Adipose tissue (tissue), 3 donors: Measurements from ENCODE around the gene TRIM26. TPM values are rescaled to one million over a fixed set of nuclear protein-coding genes. Genes with fewer than 3 reads are reported as not detected.
"Not testable (repeated sequence)": the region's sequence is repeated elsewhere in the genome, so short reads cannot be mapped to it uniquely, and the experiment has no call there.

ENCODE experiments used
- H3K27ac ChIP-seq: one replicate; pipeline ENCODE4 v1.5.1; 2013; ENCODE audit warnings: low read depth, low read length
- WGBS, 3 donors: extraction: QIAGEN DNeasy Blood & Tissue Kit; methylation state at CpG; one replicate each; pipeline ENCODE4 v1.1.7; 2013; 5-methylcytosine and 5-hydroxymethylcytosine counted together
- polyA plus RNA-seq, 3 donors: library from polyadenylated mRNA; stranded (reverse); fragments of 200-250 nt; gene quantifications; one replicate each; pipeline ENCODE4 v1.2.3, GENCODE V29; 2013
- donor health status: healthy with polysubstance abuse.
- donor health status: Bipolar disorder and iron deficiency.
- donor health status: healthy.

TRIM26 gene
- polyA plus RNA-seq, 3 donors: 12.9 to 30.8 (median 22.6) TPM

- 90 to 93% (median 92%) methylated on average over 20 of the region's 20 CpGs for WGBS, 3 donors
- no peak overlapping the region for H3K27ac ChIP-seq
Measured at GRCh38 chr6:30185846-30186484, 27.2 kb downstream of the TRIM26 start.

GRCh38 chr6:30184417-30185031 lies 28.7 kb downstream of the TRIM26 start:
- no peak overlapping the region for H3K27ac ChIP-seq
- WGBS, 3 donors: 74 to 95% (median 92%) methylated on average over 5 of the region's 5 CpGs

- WGBS, 3 donors: 92 to 94% (median 93%) methylated on average over 1 of the region's 1 CpG
- H3K27ac ChIP-seq: no peak overlapping the region
Measured at GRCh38 chr6:30180145-30180544, 33.1 kb downstream of the TRIM26 start.

DNA sequence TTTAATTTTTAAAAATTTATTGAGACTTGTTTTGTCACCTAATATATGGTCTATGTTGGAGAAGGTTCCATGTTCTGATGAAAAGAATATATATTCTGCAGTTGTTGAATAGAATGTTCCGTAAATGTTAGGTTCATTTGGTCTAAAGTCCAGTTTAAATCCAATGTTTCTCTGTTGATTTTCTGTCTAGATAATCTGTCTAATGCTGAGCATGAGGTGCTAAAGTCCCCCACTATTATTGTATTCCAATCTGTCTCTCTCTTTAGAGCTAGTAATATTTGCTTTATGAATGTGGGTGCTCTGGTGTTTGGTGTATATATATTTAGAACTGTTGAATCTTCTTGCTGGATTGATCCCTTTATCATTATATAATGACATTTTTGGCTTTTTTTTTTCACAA lies 34.4 kb downstream of the TRIM26 start:
- 0 to 93% (median 31%) methylated on average over 1 of the region's 1 CpG for WGBS, 3 donors

GRCh38 chr6:30175765-30176164 lies 37.4 kb downstream of the TRIM26 start:
- 77 to 87% (median 77%) methylated on average over 2 of the region's 2 CpGs for WGBS, 3 donors
- H3K27ac ChIP-seq: no peak overlapping the region

More for the DNA sequence above, 34.4 kb downstream of the TRIM26 start:
- H3K27ac ChIP-seq: no peak overlapping the region

DNA sequence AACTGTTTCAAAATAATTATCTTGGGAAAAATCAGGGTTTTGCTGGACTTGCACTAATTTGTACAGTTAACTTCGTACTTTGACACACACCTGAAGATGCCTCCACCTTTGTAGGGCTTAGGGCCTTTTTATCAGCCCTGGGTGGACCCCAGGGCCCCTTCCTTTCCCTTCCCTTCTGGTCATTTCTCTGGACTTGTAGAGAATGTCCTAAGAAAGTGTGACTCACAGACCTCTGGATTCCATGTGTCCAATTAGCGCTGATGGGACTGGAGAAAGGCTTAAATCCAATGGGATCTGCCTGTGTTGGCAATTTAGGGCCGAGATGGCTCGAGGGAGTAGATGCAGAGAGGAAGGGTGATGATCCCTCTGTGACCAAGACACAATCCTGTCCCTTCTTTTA lies 40.5 kb downstream of the TRIM26 start:
- 84 to 87% (median 85%) methylated on average over 4 of the region's 4 CpGs for WGBS, 3 donors

DNA sequence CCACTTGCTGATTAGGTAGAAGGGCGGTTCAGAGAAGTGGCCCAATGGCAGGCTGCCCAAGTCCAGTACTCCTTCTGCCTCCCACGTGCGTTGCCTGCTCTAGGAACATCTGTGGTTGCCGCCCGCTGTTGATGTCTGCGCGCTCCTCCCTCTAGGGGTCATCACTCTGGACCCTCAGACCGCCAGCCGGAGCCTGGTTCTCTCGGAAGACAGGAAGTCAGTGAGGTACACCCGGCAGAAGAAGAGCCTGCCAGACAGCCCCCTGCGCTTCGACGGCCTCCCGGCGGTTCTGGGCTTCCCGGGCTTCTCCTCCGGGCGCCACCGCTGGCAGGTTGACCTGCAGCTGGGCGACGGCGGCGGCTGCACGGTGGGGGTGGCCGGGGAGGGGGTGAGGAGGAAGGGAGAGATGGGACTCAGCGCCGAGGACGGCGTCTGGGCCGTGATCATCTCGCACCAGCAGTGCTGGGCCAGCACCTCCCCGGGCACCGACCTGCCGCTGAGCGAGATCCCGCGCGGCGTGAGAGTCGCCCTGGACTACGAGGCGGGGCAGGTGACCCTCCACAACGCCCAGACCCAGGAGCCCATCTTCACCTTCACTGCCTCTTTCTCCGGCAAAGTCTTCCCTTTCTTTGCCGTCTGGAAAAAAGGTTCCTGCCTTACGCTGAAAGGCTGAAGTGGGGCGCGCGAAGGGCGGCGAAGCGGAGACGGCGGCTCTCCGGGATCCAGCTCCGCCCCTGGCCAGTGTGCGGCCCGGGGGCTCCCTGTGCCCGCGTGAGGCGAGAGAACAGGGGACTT lies 41.3 kb downstream of the TRIM26 start:
- 4 to 7% (median 6%) methylated on average over 59 to 62 of the region's 62 CpGs for WGBS, 3 donors
- H3K27ac ChIP-seq: no peak overlapping the region

More for the DNA sequence above, 40.5 kb downstream of the TRIM26 start:
- no peak overlapping the region for H3K27ac ChIP-seq

GRCh38 chr6:30169658-30170614 lies 43.3 kb downstream of the TRIM26 start:
- H3K27ac ChIP-seq: no peak overlapping the region
- WGBS, 3 donors: 26 to 29% (median 28%) methylated on average over 7 of the region's 7 CpGs

DNA sequence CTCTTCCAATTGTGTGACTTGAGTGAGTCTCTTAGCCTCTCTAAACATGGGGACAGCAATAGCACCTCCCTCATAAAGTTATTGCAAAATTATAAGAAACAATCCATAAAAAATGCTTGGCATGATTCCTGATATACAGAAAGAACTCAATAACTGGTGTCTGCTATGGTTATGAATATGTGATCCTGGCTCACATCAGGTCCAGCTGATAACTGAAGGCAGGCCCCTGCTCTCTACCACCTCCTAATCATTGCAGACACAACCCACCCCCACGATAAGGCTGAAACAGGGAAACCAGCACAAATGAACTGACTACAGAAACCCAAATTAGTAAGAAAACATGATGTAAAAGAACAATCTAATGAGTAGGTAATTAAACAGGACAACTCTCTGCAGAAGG lies 44.5 kb downstream of the TRIM26 start:
- H3K27ac ChIP-seq: no peak overlapping the region
- 55 to 76% (median 73%) methylated on average over 1 of the region's 1 CpG for WGBS, 3 donors

- H3K27ac ChIP-seq: no peak overlapping the region
- 48 to 60% (median 54%) methylated on average over 6 of the region's 6 CpGs for WGBS, 3 donors
Measured at GRCh38 chr6:30167101-30167500, 46.1 kb downstream of the TRIM26 start.

DNA sequence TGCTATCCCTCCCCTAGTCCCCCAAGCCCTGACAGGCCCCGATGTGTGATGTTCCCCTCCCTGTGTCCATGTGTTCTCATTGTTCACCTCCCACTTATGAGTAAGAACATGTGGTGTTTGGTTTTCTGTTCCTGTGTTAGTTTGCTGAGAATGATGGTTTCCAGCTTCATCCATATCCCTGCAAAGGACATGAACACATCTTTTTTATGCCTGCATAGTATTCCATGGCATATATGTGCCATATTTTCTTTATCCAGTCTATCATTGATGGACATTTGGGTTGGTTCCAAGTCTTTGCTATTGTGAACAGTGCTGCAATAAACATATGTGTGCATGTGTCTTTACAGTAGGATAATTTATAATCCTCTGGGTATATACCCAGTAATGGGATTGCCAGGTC lies 48.0 kb downstream of the TRIM26 start:
- not testable (repeated sequence) for H3K27ac ChIP-seq
- 90 to 97% (median 91%) methylated on average over 1 of the region's 1 CpG for WGBS, 3 donors

GRCh38 chr6:30164714-30165113 lies 48.5 kb downstream of the TRIM26 start:
- WGBS, 3 donors: 75 to 89% (median 84%) methylated on average over 4 of the region's 4 CpGs
- H3K27ac ChIP-seq: no peak overlapping the region

- WGBS, 3 donors: 85 to 91% (median 87%) methylated on average over 16 of the region's 16 CpGs
- no peak overlapping the region for H3K27ac ChIP-seq
Measured at GRCh38 chr6:30163918-30164654, 49.1 kb downstream of the TRIM26 start.

GRCh38 chr6:30163090-30163917 lies 49.9 kb downstream of the TRIM26 start, which contains the start of gene TRIM15:
TRIM15 (plus strand) TSS chr6:30163546; CDS start chr6:30163685, 139 bp downstream.
- 68 to 79% (median 71%) methylated on average over 31 of the region's 31 CpGs for WGBS, 3 donors
- H3K27ac ChIP-seq: no peak within 1 kb of the TSS

GRCh38 chr6:30162265-30163089 lies 50.7 kb downstream of the TRIM26 start:
- WGBS, 3 donors: 79 to 82% (median 79%) methylated on average over 12 of the region's 12 CpGs
- H3K27ac ChIP-seq: no peak overlapping the region
